ENCODE results near the gene CIB2.

Gene CIB2

DNA sequence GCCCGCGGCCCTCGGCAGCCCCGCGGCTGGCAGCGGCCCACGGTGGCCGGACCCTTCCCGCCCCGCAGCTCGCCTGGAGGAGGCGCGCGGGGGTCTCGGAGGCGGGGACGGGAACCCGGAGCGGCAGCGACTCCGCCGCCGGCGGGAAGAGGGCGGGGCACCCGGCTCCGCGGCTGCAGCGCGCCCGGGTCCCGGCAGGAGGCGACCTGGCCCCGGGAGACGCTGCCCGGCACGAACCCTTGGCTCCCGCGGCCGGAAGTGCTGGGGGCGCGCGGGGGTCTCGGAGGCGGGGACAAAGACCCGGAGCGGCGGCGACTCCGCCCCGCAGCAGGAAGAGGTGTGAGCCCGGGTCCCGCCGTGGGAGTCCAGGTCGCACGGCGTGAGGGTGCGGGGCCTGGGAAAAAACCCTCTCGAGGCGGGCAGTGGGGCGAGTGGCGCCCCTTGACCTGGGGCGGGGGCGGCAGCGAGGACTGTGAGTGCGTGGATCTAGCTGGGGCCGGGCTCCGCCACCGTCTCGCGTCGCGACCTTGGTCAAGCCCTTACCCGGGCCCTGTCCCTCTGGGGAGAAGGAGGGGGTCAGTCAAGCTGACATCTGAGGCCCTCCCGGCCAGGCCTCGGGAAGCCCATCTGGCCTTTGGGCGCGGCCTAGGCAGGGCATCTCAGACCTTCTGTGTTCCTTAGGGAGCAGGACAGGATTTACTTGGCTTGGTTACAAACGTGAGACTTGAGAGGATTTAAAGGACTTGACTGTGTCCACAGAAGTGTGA, at the start of gene CIB2:
TSS of gene CIB2 (minus strand) at position 151 of the 767 bp plus-strand sequence. CDS start 230 bp downstream, outside the sequence.
- Histone ChIP-seq H3K4me3 (ENCODE audit: low read depth, low read length) (peak within 1 kb of the TSS; percentile 74), H3K4me1 (ENCODE audit: control insufficient read depth, insufficient read depth, low read length) (peaks cover 2% of the 10 kb centered on the region; the same call in 1 of the 2 replicates), H3K36me3 (ENCODE audit: control insufficient read depth in 2 of 2, insufficient read depth in 1 of 2, low read length in 2 of 2) (no peaks in the 10 kb centered on the region), H3K27ac (ENCODE audit: extremely low read depth, low read depth, low read length) (peak within 1 kb of the TSS; percentile 85), H3K9me3 (ENCODE audit: control insufficient read depth, insufficient read depth, low read depth, low read length) (no peaks in the 10 kb centered on the region)
- POLR2A ChIA-PET: interaction anchor here (0.9 to 2.3 kb wide), 3 partner anchors 18 to 168 kb away, joined by 3 to 17 read pairs (median 7); partner anchors contain the start of genes IDH3A and SKIC8
- CTCF ChIA-PET: interaction anchor here (0.6 to 3.4 kb wide), 27 partner anchors 8 to 460 kb away, joined by 3 to 28 read pairs (median 4); partner anchors contain the start of gene ACSBG1
- TF ChIP-seq EGR2 (tag by site-specific recombination; IDR thresholded peaks at IDR 0.05; ENCODE audit: low read depth) (peak; percentile 61), ZNF157 (tag by site-specific recombination; IDR thresholded peaks at IDR 0.05) (no peak), ZNF2 (tag by site-specific recombination; IDR thresholded peaks at IDR 0.05) (no peak; the same call in 1 of the 2 replicates), ZNF362 (tag by site-specific recombination; IDR thresholded peaks at IDR 0.05) (no peak), ZBTB17 (tag by site-specific recombination; IDR thresholded peaks at IDR 0.05) (peak; percentile 33; the same call in 1 of the 2 replicates), ZFP37 (tag by site-specific recombination; IDR thresholded peaks at IDR 0.05) (peak; percentile 86; the same call in 1 of the 2 replicates), ZBTB7A (tag by site-specific recombination; IDR thresholded peaks at IDR 0.05; ENCODE audit: low read depth) (peak; percentile 95), ZNF175 (tag by site-specific recombination; IDR thresholded peaks at IDR 0.05) (no peak), ZBTB26 (tag by site-specific recombination; optimal IDR thresholded peaks at IDR 0.05) (peak; percentile 82), ZBTB48 (tag by site-specific recombination; IDR thresholded peaks at IDR 0.05) (peak; percentile 82), WT1 (tag by site-specific recombination; IDR thresholded peaks at IDR 0.05) (no peak), ZFHX2 (tag by site-specific recombination; conservative IDR thresholded peaks at IDR 0.05) (peak; percentile 79)
- TF ChIP-seq, protein P1, sequence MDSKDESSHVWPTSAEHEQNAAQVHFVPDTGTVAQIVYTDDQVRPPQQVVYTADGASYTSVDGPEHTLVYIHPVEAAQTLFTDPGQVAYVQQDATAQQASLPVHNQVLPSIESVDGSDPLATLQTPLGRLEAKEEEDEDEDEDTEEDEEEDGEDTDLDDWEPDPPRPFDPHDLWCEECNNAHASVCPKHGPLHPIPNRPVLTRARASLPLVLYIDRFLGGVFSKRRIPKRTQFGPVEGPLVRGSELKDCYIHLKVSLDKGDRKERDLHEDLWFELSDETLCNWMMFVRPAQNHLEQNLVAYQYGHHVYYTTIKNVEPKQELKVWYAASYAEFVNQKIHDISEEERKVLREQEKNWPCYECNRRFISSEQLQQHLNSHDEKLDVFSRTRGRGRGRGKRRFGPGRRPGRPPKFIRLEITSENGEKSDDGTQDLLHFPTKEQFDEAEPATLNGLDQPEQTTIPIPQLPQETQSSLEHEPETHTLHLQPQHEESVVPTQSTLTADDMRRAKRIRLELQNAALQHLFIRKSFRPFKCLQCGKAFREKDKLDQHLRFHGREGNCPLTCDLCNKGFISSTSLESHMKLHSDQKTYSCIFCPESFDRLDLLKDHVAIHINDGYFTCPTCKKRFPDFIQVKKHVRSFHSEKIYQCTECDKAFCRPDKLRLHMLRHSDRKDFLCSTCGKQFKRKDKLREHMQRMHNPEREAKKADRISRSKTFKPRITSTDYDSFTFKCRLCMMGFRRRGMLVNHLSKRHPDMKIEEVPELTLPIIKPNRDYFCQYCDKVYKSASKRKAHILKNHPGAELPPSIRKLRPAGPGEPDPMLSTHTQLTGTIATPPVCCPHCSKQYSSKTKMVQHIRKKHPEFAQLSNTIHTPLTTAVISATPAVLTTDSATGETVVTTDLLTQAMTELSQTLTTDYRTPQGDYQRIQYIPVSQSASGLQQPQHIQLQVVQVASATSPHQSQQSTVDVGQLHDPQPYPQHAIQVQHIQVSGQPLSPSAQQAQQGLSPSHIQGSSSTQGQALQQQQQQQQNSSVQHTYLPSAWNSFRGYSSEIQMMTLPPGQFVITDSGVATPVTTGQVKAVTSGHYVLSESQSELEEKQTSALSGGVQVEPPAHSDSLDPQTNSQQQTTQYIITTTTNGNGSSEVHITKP (tag by site-specific recombination; IDR thresholded peaks at IDR 0.05): 0 out of 2 replicates have a peak, but pooled peaks have one; percentile 4
- TF ChIP-seq, protein P2, sequence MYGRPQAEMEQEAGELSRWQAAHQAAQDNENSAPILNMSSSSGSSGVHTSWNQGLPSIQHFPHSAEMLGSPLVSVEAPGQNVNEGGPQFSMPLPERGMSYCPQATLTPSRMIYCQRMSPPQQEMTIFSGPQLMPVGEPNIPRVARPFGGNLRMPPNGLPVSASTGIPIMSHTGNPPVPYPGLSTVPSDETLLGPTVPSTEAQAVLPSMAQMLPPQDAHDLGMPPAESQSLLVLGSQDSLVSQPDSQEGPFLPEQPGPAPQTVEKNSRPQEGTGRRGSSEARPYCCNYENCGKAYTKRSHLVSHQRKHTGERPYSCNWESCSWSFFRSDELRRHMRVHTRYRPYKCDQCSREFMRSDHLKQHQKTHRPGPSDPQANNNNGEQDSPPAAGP (tag by site-specific recombination; IDR thresholded peaks at IDR 0.05): peak; percentile 26; the same call in 1 of the 2 replicates
- TF ChIP-seq, protein P3, sequence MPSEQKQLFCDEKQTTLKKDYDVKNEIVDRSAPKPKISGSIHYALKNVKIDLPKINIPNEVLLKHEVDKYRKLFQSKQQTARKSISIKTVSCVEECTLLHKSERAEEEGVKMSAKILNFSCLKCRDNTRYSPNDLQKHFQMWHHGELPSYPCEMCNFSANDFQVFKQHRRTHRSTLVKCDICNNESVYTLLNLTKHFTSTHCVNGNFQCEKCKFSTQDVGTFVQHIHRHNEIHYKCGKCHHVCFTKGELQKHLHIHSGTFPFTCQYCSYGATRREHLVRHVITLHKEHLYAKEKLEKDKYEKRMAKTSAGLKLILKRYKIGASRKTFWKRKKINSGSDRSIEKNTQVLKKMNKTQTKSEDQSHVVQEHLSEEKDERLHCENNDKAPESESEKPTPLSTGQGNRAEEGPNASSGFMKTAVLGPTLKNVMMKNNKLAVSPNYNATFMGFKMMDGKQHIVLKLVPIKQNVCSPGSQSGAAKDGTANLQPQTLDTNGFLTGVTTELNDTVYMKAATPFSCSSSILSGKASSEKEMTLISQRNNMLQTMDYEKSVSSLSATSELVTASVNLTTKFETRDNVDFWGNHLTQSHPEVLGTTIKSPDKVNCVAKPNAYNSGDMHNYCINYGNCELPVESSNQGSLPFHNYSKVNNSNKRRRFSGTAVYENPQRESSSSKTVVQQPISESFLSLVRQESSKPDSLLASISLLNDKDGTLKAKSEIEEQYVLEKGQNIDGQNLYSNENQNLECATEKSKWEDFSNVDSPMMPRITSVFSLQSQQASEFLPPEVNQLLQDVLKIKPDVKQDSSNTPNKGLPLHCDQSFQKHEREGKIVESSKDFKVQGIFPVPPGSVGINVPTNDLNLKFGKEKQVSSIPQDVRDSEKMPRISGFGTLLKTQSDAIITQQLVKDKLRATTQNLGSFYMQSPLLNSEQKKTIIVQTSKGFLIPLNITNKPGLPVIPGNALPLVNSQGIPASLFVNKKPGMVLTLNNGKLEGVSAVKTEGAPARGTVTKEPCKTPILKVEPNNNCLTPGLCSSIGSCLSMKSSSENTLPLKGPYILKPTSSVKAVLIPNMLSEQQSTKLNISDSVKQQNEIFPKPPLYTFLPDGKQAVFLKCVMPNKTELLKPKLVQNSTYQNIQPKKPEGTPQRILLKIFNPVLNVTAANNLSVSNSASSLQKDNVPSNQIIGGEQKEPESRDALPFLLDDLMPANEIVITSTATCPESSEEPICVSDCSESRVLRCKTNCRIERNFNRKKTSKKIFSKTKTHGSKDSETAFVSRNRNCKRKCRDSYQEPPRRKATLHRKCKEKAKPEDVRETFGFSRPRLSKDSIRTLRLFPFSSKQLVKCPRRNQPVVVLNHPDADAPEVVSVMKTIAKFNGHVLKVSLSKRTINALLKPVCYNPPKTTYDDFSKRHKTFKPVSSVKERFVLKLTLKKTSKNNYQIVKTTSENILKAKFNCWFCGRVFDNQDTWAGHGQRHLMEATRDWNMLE (tag by site-specific recombination; conservative IDR thresholded peaks at IDR 0.05; ENCODE audit: low read depth): no peak
- TF ChIP-seq, protein P4, sequence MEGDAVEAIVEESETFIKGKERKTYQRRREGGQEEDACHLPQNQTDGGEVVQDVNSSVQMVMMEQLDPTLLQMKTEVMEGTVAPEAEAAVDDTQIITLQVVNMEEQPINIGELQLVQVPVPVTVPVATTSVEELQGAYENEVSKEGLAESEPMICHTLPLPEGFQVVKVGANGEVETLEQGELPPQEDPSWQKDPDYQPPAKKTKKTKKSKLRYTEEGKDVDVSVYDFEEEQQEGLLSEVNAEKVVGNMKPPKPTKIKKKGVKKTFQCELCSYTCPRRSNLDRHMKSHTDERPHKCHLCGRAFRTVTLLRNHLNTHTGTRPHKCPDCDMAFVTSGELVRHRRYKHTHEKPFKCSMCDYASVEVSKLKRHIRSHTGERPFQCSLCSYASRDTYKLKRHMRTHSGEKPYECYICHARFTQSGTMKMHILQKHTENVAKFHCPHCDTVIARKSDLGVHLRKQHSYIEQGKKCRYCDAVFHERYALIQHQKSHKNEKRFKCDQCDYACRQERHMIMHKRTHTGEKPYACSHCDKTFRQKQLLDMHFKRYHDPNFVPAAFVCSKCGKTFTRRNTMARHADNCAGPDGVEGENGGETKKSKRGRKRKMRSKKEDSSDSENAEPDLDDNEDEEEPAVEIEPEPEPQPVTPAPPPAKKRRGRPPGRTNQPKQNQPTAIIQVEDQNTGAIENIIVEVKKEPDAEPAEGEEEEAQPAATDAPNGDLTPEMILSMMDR (tag by site-specific recombination; IDR thresholded peaks at IDR 0.05): peak; percentile 30; the same call in 1 of the 2 replicates
- TF ChIP-seq, protein P5, sequence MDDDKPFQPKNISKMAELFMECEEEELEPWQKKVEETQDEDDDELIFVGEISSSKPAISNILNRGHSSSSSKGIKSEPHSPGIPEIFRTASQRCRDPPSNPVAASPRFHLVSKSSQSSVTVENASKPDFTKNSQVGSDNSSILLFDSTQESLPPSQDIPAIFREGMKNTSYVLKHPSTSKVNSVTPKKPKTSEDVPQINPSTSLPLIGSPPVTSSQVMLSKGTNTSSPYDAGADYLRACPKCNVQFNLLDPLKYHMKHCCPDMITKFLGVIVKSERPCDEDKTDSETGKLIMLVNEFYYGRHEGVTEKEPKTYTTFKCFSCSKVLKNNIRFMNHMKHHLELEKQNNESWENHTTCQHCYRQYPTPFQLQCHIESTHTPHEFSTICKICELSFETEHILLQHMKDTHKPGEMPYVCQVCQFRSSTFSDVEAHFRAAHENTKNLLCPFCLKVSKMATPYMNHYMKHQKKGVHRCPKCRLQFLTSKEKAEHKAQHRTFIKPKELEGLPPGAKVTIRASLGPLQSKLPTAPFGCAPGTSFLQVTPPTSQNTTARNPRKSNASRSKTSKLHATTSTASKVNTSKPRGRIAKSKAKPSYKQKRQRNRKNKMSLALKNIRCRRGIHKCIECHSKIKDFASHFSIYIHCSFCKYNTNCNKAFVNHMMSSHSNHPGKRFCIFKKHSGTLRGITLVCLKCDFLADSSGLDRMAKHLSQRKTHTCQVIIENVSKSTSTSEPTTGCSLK (tag by site-specific recombination; IDR thresholded peaks at IDR 0.05): no peak
